Midbrain (tissue), 1 donor: ENCODE data around the gene SRPRB.

Source experiments
- DNase-seq: peaks from one replicate; lab custom pipeline; 2025; lab: John Stamatoyannopoulos, UW

Gene SRPRB

DNA sequence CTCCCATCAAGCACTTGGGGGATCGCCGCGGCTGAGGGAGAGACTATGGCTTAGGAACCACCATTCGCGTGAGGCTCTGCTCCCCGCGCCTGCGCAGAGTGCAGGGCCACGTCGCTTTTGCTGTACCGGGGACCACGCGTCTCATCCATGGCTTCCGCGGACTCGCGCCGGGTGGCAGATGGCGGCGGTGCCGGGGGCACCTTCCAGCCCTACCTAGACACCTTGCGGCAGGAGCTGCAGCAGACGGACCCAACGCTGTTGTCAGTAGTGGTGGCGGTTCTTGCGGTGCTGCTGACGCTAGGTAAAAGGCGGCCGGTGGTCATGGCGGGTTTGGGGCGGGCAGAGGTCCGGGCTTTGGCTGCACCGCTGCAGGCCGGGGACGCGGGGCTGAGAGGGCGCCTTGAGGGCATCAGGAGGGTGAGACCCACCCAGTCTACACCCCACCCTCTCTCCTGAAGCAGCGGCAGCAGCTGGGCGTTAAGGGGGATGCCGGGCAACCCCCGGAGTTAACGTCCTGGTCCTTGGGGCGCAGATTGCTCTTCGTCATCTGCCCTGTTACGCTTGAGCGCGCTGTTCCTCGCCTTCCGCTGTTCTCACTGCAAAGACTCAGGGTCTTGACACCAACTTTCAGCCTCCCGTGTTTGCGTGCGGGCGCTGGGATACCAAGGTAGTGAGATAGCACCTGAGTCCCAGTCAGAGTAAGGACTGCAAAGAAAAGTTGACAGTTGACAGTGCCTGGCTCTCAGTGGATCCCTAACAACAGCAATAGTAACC is at the start of gene SRPRB:
Gene SRPRB, plus strand, starts transcription at position 114 of the 774 bp plus-strand sequence. Its CDS starts 34 bp downstream, at position 148.
- peak; percentile 96 for DNase-seq

DNA sequence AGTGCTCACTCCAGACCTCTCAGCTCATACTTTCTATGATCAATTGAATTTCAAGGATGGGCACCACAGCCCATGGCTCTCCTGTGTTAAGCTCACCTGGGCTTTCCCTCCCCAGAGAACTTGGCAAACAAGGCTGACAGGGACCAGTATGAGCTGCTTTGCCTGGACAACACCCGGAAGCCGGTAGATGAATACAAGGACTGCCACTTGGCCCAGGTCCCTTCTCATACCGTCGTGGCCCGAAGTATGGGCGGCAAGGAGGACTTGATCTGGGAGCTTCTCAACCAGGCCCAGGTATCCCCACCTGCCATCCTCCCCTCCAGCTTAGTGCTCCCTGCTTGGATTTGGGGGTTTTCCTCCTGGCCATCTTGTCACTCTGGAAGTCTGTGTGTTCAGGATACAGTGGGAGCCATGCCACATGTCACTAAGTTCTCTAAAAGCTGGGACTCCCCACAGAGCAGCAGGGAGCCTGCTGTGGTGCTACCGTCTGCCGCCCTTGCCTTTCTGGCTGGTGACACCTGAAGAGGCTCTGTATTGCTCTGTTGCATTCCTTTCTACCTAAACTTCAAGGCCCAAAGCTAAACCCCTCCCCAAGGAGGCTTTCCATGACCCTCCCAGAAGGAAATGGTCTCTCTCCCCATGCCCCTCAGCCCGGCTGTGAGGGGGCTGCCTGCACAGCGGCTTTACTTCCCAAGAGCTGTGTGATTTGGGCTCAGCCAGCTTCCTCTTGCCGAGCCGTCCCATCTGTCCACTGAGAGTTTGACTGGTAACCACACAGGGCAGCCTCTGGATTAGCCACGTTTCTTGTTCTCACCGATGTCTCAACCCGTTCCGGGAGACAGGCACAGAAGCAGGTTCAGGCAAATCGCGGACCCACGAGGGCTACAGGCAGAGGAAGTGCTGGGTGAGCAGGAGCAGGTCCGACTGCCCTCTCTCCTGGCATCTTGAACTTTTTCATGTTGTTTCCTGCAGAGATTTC is 48.6 kb upstream of the SRPRB start:
- DNase-seq = no peak

GRCh38 chr3:133757701-133758567 is 47.7 kb upstream of the SRPRB start:
- no peak for DNase-seq

GRCh38 chr3:133758568-133758928 is 47.1 kb upstream of the SRPRB start:
- no peak for DNase-seq

DNA sequence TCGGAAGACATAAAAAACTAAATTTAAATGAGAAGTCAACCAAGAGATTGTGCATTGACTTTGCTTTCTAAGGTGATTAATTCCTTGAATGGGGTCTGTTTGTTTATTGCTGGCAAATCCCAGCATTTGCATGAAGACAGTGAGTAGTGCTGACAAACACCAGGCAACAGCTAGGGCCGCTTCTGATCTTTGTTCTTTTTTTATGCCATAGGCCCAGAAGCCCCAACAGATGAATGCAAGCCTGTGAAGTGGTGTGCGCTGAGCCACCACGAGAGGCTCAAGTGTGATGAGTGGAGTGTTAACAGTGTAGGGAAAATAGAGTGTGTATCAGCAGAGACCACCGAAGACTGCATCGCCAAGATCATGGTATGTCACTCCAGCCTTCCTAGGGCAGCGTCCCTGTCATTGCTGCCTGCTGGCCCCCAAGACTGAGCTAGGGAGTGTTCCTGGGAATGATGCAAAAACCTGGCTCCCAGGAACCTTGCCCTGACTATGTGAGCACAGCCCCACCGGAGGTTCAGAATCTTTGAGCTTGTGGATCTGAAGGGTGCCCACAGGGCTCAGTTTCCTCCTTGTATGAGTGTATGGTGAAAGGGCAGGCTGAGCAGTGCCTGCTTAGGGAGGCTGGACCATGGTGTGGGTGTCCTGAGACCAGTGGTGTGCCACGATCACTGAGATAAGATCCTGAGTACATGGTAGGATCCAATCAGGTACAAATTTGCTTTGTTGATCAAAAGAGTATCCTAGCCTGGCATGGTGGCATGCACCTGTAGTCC is 46.5 kb upstream of the SRPRB start:
- no peak for DNase-seq

- DNase-seq = no peak
These were observed 45.8 kb upstream of the SRPRB start for GRCh38 chr3:133759740-133760305.

GRCh38 chr3:133760916-133761315 is 44.7 kb upstream of the SRPRB start:
- DNase-seq = no peak

- DNase-seq = no peak
These were observed 43.8 kb upstream of the SRPRB start for GRCh38 chr3:133761605-133762484.

- no peak for DNase-seq
These were observed 43.1 kb upstream of the SRPRB start for GRCh38 chr3:133762539-133762938.

- DNase-seq = peak; percentile 25
These were observed 41.6 kb upstream of the SRPRB start for GRCh38 chr3:133763797-133764683.

DNA sequence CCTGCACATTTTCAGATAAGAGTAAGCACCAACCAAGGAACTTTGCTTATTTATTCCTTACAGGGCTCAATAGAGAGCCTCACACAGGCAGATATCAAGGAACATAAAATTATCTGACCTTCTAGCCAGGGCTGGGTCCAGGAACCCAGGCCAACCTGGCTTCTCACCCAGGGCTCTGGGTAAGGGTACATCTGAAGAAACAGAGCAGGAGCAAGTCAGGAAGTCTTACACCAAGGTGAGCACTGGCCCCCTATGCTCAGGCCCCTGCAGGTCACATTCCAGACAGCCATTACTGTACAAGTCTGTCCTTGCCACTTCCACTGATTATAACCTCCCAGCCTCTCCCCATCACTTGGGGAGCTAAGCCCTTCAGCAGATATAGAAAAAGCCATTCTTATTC is 40.4 kb upstream of the SRPRB start:
- no peak for DNase-seq

- no peak for DNase-seq
These were observed 38.0 kb upstream of the SRPRB start for GRCh38 chr3:133767607-133768006.

- DNase-seq = no peak
These were observed 36.1 kb upstream of the SRPRB start for GRCh38 chr3:133769536-133769935.

DNA sequence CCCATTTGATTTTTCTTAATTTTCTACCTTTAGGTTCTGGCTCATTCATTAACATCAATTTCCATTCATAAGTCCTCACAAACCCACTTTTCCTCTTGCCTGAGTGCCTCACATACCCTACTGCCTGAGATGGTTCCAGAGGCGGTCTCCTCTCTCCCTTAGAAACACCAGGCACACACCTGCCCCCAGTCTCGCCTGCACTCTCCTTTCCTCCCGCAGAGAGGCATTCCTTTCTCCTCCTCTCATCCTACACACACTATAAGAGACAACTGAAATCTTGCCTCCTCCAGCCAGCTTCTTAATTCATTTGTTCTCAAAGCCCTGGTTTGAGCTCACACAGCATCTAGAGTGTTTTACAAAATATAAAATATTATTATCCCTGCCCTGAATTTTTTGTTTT is 31.9 kb upstream of the SRPRB start:
- DNase-seq = no peak

- no peak for DNase-seq
These were observed 30.3 kb upstream of the SRPRB start for GRCh38 chr3:133775309-133775708.

- no peak for DNase-seq
These were observed 29.8 kb upstream of the SRPRB start for GRCh38 chr3:133775835-133776234.

GRCh38 chr3:133776794-133777438 is 28.7 kb upstream of the SRPRB start:
- no peak for DNase-seq
